Measurements from ENCODE around the gene PPP1R12B.
A peak's percentile ranks its signal among the peaks of the same experiment; 100 is the strongest.
"Not testable (repeated sequence)": the region's sequence is repeated elsewhere in the genome, so short reads cannot be mapped to it uniquely, and the experiment has no call there.

Gene PPP1R12B

DNA sequence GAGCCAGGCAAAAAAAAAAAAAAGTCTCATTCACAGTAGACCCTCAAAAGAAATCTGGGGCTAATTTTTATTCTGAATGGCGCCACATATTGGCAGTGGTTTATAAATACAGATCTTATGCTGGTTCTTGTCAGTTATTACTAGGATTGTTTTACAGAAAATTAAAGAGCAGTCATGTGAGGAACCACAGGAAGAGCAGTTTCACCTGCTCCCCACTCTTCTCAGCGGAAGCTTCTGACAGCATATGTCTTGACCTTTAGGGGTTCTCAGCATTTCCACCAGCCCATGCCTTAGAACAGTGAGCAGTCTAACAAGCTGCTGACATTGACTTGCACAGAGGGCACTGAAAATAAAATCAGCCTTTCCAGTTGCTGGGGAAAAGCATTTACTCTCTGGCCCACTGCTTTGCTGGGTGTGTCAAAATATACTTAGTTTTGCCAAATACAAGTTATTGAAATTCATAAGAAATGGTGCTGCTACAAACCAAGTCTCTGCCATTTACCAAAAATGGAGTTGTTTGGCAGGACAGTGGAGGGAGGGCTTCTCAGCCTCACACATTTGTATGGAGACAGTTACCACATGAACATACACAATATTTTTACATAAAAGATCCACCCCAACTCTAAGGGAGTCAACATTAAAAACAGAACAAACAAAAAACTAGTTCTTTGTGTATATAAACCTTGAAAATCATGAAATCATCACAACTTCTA lies 217.5 kb downstream of the PPP1R12B start:
- DNase-seq, result no peak

DNA sequence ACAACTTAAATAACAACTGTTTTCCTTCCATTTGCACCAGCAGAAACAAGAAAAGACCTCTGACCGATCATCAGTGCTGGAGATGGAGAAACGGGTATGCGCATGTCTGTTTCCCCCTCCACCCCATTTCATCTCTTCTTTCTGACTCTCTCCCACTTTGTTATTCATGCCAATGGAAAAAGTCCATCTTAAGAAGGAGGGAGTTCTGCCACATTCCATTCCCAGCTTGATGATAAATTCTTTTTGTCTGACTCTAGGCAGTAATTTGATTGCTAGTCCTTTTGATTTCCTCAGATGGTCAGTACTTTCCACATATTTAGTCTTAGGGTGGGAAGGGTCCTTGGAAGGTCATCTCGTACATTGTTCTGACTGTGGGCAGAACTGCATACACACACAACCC lies 219.2 kb downstream of the PPP1R12B start:
- no peak for DNase-seq

DNA sequence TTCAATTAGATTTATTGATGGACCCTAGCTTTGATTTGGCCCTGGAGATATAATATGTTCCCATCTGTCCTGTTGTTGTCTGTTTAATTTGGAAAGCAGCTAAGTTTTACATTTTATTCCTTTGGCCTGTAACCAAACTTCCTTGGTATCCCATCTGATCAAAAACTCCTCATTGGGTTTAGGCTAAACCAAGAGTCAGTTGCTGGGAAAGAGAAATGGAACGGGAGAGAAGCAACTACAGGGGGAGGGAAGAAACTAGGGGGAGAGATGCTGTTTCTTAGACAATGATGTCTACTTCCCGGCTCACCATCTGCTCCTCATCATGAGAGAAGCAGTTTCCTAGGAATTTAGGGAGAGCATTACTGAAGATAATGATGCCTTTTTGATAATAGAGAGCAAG lies 219.9 kb downstream of the PPP1R12B start:
- no peak for DNase-seq

DNA sequence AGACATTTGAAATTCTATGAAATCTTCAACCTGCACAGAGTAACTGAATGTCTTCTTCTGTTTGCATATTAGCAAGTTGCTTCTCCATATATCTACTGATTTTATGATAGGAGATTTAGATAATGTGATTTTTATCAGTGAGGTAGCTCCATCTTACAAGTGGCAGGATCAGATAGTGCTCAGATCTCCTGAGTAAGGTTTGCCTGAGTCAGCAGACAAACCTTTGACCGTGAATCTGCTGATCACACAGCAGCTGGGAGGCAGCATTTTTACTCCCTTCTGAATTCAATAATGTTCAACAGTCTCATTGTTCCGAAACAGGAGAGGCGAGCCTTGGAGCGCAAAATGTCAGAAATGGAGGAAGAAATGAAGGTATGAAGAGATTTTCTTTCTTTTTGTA lies 220.3 kb downstream of the PPP1R12B start:
- no peak for DNase-seq

DNA sequence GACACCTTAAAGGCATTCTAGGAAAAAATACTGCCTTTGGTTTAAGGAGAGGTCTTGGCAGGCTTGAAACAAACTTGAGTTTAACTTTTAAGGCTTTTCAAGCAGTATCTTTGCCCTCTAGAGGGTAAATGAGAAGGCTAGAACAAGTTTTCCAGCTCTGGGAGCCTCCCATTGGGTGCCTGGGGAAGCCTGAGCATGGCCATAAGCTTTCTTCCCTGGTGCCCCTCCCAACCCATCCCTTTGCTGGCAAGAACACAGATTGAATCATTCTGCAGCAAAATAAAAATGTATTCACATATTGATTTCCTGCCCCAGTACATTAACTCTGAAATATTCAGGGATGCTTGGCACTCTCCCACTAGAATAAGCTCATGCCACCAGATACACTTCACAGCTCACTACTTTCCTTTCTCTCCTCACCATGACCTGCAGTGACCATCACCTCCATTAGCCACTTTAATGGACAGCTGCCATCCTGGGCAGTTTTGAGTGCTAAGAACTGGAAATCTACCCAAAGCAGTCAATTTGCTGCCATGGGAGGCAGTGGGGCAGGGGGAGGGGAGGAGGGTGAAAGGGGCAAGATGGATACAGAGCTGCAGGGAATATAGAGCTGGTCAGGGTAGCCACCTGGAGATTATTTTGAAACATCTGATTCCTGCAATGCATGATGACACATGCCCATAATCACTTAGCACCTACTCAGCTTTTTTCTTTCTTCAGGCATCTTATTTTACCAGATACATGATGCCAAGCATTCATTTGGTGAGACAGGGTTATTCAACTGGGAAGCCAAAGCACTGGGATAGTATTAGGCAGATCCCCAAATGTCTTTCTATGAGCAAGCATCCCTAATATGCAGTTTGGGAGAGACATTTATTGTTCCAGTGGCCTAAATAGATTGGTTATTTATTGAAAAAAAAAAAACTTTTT lies 221.2 kb downstream of the PPP1R12B start:
- DNase-seq, result no peak

DNA sequence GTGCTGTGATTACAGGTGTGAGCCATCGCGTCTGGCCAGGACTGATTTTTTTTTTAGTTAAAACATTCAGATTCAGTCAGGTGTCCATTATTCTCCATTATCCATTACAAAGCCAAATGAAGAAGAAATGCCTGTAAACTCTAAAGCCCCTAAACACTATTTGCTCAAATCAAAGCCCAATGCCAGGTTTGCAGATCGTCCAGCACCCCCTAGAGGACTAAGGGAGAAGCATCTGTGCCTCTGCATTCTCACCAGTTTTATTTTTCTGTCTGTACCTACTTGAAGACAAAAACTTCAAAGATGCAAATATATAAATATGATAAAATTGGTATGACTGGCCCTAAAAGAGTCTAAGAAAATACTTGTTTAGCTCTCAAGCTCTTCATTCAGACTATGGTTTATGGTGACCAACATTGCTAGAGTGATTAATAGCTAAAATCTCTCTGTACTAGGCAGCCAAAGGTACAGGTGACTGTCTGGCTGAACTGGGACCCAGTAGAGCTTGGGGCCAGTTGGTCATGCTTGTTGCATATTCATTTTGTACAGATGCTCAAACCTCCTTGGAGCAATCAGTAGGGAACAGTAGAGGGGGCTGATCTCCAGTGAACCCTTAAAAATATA lies 223.3 kb downstream of the PPP1R12B start:
- DNase-seq, result peak; percentile 33

DNA sequence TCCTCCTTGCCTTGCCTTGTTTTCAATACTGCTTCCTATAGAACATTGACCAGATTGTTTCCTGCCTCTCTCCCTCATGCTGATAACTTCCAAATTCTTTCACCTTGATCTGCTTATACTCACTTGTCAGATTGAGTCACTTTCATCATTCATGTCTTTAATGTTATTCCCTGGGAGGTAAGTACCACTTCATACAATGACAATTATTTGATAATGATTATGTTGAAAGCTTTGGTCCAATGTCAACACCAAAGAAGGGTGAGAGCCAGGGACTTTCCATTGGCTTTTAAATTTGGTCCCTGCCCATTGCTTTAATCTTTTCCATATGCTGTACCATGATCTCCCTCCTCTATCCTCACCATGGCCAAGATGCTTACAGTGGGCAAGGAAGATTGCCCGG lies 224.4 kb downstream of the PPP1R12B start:
- DNase-seq, result no peak

DNA sequence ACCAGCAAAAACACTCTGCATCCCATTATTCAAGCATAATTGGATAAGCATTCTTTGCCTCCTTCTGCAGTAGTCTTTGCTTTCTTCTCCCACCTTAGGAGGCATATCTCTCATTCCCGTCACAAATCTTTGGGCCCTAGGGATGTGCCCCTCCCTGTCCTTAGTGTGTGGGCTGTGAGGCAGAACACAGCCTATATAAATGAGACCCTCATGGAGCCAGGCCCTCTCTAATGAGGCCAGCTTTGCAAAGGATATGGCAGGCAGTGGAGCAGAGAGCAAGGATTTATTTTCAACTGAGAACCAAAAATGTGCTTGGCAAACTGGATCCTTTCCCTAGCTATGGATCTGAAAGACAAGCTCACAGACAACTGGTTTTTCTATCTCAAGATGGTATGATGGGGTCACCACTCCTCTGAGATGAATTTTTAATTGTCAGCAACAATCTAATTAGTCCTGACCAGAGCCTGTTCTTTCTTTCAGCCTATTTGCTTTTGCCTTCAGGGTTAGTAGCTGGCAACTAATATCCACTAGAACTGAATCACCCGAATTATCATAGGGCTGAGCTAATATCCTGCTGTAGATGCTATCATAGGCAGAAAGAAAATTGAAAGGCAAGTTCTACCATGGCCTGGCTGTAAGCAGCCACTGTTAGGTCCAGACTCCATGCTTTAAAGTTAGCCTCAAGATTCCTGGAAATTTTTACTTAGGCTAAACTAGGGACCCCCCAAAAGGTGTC lies 227.6 kb downstream of the PPP1R12B start:
- DNase-seq, result no peak

DNA sequence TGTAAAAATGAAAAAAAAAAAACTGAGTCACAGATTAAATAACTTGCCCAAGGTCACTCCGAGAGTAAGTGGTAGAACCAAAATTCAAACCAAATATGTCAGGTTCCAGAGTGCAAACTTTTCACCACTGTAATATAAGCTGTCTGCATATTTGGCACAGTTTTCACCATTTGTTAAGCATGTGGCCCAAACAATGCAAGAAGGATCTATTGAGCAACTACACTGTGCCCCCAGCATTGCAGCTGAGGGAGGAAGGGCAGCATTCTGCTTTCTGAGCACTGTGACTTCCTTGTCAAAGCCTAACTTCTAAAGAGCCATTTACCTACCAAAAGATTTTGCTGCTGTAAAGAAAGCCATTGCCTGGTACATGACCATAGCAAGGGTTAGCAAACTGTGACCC lies 228.3 kb downstream of the PPP1R12B start:
- DNase-seq, result no peak

DNA sequence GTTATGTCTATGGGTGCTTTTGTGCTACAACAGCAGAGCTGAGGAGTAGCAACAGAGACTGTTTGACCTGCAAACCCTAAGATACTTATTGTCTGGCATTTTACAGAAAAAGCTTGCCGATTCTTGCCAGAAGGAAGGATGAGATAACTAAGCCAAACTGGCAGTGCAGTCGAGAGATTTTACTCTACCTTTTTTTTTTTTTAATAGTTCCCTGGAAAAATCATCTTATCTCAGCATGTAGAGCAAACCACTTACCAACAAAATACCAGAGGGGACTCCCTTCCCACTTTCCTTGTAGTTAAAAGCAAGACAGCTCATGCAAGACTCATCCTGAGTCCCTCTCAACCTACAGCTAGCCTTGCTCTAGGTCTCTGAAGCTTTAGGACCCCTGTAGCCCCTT lies 228.9 kb downstream of the PPP1R12B start:
- no peak for DNase-seq

DNA sequence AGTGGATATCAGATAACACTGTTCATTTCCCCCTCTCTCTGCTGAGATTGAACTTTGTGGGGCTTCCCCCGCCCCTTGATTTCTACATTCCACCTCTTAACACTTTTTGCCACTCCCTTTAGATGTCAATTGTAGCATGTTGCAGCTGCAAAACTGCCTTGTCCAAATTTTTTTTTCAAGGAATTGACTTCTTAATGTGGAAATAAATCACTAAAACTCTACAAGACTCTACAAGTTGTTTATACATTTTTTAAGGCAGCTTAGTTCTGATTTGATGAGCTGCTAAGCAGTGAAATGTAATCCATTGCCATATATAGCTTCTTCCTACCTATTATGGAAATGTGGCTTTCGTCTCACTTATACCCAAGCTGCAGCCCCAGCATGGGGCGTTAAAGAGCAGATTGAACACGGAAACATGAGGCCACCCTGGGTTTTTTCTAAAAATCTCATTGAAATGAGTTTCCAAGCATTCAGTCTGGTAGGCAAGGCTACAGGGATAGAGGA lies 229.6 kb downstream of the PPP1R12B start:
- DNase-seq, result no peak

DNA sequence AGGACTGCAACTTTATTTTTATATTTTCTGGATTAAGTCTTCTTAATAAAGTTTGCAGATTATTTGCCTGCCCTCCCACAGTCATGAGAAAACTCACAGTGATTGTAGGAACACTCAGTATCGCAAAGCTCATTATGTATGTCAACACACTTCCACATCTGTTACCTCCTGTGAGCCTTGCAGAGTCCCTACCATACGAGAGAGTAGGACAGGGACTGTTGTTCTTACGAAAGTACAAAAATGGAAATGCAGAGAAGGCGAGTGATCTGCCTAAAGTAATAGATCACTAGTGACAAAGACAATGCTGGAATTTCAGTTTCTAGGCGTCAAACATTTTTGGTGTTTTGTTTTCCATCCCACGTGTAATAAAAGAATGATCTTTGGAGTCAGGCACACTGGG lies 230.1 kb downstream of the PPP1R12B start:
- no peak for DNase-seq

DNA sequence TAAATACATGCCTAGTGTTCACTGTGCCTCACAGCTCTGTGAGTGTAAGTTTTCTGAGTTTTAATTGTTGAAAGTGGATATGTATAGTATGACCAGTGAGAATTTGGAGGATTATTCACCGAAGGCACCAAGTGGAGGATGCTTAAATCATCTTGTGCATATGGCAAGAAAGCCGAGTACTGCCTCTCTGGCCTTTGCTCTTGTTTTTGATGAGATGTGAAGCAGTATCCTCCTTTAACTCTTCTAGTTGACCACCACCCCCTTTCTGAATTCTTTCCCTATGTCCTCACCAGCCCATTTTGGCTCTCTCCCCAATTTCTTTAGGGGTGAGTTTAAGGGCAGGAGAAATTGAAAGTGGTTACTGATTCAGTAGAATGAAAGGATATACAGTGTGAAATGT lies 231.3 kb downstream of the PPP1R12B start:
- DNase-seq, result no peak

DNA sequence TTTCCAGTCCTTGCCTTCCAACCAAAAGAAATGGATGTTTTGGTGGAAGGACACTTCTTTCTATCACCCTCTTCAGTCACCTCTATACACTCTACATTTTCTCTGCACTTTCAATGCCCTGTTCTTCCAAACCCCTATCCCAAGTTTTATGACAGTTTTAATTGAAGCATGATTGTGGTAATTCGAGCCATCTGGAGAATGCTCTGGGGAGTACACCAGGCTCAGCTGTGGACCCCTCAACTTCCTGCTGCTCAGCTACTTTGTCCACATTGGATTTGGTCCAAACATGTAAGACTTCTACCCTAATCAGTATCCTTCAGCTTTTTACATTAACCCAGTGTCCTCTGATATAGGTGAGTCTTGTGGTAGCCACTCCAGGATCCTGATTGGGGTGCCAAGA lies 232.1 kb downstream of the PPP1R12B start:
- DNase-seq, result no peak

DNA sequence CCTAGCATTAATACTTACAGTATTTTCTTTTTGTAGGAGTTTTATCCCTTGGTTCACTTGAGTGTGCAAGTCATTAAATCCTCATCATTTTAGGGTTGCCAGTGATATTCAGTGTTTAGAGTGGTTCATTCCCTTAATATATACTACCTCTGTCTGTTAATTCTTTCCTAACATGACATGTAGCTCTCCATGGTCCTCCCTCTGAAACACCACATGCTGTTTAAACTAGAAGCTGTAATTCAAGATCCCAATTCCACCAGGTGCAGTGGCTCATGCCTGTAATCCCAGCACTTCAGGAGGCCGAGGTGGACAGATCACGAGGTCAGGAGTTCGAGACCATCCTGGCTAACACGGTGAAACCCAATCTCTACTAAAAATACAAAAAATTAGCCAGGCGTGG lies 233.9 kb downstream of the PPP1R12B start:
- not testable (repeated sequence) for DNase-seq

DNA sequence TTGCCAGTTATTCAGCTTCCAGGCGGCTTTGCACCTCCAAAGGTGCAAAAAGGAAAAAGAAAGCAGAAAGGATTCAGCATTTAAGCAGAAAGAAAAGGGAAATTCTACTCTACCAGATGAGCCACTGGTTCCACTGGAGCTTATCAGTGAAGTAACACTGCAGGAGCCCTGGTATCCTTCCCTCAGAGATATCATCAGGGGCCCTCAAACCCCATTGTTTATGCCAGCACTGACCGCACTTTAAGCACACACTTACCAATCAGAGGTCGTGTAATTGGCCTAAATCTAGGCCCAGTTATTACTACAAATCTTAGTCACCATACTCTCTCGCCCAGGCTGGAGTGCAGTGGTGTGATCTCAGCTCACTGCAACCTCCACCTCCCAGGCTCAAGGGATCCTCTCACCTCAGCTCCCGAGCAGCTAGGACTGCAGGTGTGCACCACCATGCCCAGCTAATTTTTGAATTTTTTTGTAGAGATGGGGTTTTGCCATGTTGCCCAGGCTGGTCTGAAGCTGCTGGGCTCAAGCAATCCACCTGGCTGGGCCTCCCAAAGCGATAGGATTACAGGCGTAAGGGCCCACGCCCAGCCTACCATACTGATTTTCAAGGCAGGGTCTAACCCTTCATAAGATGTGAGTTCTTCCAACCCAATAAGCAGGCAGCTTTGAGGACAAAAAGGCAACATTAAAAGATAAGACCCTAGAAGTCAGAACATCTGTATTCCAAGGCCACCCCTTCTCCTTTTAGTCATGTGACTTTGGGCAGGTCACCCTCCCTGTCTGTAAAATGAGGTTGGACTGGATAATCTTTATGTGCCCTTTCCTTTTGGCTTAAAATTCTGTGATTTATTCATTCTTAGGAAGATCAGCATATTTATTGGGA lies 236.4 kb downstream of the PPP1R12B start:
- DNase-seq, result no peak

DNA sequence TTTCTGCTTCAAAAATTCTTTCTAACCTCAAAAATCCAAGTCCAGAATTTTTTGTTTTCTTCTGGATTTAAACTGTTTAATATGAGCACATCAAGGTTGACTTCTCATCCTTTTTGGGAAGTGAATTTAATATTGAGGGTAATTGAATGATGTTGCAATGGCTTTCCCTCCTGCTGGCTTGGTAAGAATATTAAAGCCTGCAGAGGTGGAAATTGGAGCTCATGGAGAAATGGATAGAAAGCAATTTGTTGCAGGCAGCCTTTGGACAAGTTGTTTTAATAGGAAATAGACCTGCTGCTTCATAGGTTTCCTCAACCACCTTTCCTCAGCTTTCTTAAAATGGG lies 237.1 kb downstream of the PPP1R12B start:
- no peak for DNase-seq

DNA sequence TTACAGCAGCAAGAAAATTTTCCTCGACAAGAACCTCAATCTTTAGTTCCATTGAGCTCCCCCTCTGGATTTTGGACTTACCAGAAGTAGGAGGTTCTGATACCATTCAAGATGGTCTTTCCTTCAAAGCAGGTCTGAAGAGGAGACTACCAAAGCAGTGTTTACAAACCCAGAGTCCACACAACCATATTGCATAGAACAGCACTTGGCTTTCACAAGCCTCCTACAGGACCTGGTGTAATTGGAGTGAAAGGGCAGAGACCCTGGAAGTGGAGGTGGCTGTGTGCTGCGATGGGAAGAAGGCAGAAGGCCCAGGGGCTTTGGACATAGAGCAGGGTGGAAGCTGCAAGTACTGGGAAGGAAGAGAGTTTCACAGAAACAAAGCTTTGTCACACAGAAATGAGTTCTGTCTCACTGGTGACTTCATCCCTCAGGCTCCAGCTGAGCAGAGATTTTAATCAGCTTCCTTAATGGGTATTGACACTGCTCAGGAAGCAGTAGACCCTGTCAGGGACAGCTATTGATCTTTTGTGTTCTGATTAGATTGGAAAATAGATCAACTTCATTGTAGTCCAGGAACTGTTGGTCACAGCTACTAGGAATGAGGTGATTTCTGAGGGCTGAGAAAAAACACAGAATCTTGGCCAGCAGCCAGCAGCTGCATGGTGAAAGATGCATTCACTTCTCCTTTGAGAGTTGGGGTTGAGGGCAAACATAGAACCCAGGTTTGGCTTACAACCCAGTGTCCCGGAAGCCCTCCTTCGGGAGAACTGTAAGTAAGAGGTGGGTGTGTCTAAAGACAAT lies 237.7 kb downstream of the PPP1R12B start:
- DNase-seq, result peak; percentile 46

DNA sequence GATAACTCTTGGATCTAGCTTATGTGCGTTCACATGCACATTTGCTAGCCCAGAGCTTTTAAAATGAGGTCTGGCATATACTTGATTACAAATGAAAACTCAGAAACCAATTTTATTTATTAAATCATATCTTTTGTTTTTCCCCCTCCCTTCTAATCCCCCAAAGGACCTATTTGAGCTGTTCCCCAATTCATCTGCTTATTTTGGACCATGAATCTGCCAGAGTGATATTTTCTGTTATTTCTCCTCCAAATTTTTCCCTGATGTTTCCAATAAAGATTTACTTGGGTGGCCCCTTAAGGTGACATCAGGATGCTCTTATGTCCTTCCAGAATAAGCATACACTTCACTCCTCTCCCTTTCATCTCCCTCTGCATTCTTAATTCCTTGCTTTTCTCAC lies 238.4 kb downstream of the PPP1R12B start:
- no peak for DNase-seq

DNA sequence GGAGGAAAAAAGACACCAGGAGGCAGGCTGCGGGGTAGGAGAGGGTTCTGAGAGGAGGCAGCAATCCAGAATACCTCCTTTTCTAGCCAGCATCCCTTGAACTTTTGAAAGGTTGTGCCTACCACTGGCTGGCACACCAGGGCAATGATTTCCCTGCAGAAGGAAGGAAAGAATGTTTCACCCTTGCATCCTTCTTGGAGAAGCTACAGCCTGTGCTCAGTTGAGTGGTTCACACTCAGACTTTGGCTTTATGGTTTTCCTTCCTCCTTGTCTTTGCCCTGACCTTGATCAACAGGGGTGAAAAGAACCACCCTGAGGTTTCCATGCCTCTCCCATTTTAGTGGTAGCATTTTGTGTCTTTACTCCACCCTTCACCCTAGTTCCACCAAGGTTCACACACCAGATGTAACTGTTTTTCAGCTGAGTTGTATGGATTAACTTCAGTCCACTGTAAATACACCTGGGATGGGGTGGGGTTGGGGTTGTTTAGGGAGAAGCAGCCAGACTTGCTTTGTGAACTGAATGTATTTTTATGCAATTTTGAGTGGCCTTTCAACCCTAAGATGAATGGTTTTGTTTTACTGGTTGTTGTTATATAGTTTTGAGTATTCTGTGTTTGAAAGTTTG lies 239.5 kb downstream of the PPP1R12B start:
- DNase-seq, result no peak

All from NCI-H1436 (cell line).